WTC11 (cell line): Measurements from ENCODE around the gene PLCG1. TPM values are rescaled to one million over a fixed set of nuclear protein-coding genes. Genes with fewer than 3 reads are reported as not detected.

Experiments
- ATAC-seq: fragments of 200-7000 bp; cut with Tn5 transposase; 2 replicates; pipeline ENCODE4 v1.10.0; 2021; ENCODE audit warnings: mild to moderate bottlenecking, moderate library complexity
- CTCF ChIA-PET: fragments of 300-600 bp; sonication (Branson Sonifier 250); formaldehyde crosslinking; loops from one replicate; lab custom pipeline; 2021; ENCODE audit warnings: antibody characterized with exemption; lab: Charles Lee
- POLR2A ChIA-PET: fragments of 350-600 bp; sonication (Branson Sonifier 250); formaldehyde crosslinking; loops from one replicate; lab custom pipeline; 2021; ENCODE audit warnings: antibody characterized with exemption; lab: Charles Lee
- DNase-seq: peaks from one replicate; pipeline ENCODE4 v3.0.0; 2021; ENCODE audit warnings: low spot score
- H3K27ac Mint-ChIP-seq: 2 replicates; pipeline ENCODE4 v1.8.0; 2021; ENCODE audit warnings: mixed read lengths
- H3K27me3 Mint-ChIP-seq: 2 replicates; pipeline ENCODE4 v1.8.0; 2021; ENCODE audit warnings: low read depth, mild to moderate bottlenecking, moderate library complexity, mixed read lengths
- H3K36me3 Mint-ChIP-seq: 2 replicates; pipeline ENCODE4 v1.8.0; 2021; ENCODE audit warnings: mixed read lengths
- H3K4me1 Mint-ChIP-seq: 2 replicates; pipeline ENCODE4 v1.8.0; 2022; ENCODE audit warnings: mixed read lengths
- H3K4me3 Mint-ChIP-seq: 2 replicates; pipeline ENCODE4 v1.8.0; 2021; ENCODE audit warnings: mild to moderate bottlenecking, moderate library complexity, mixed read lengths
- H3K9me3 Mint-ChIP-seq: 2 replicates; pipeline ENCODE4 v1.8.0; 2021; ENCODE audit warnings: mixed read lengths
- AFF4 ChIP-seq: sonication (generic); formaldehyde crosslinking; IDR thresholded peaks from 2 replicates; pipeline ENCODE4 v1.8.1; 2023; ENCODE audit warnings: mild to moderate bottlenecking, missing genetic modification reagents, borderline replicate concordance
- AR ChIP-seq: fragments of 250-450 bp; sonication (Bioruptor Pico); IDR thresholded peaks from 2 replicates; pipeline ENCODE4 v1.9.0; 2021; ENCODE audit warnings: mild to moderate bottlenecking
- ATF3 ChIP-seq: sonication (generic); formaldehyde crosslinking; conservative IDR thresholded peaks from 2 replicates; pipeline ENCODE4 v1.8.1; 2022; ENCODE audit warnings: mild to moderate bottlenecking, missing genetic modification reagents
- CBFB ChIP-seq: sonication (generic); formaldehyde crosslinking; IDR thresholded peaks from 2 replicates; pipeline ENCODE4 v1.8.1; 2022; ENCODE audit warnings: mild to moderate bottlenecking, low read depth, missing genetic modification reagents
- CTCF ChIP-seq: fragments of 200-600 bp; IDR thresholded peaks from 2 replicates; pipeline ENCODE4 v1.8.0; 2022; ENCODE audit warnings: antibody characterized with exemption
- ELF4 ChIP-seq: sonication (generic); formaldehyde crosslinking; IDR thresholded peaks from 2 replicates; pipeline ENCODE4 v1.8.1; 2022; ENCODE audit warnings: low read depth, mild to moderate bottlenecking, moderate library complexity, missing genetic modification reagents
- EMX1 ChIP-seq: fragments of 250-450 bp; sonication (Bioruptor Pico); IDR thresholded peaks from 2 replicates; pipeline ENCODE4 v1.8.0; 2021; ENCODE audit warnings: mild to moderate bottlenecking
- ESRRA ChIP-seq: sonication (generic); formaldehyde crosslinking; IDR thresholded peaks from 2 replicates; pipeline ENCODE4 v1.8.1; 2022; ENCODE audit warnings: mild to moderate bottlenecking, missing genetic modification reagents, borderline replicate concordance
- ETV6 ChIP-seq: sonication (generic); formaldehyde crosslinking; IDR thresholded peaks from 2 replicates; pipeline ENCODE4 v1.8.1; 2022; ENCODE audit warnings: mild to moderate bottlenecking, missing genetic modification reagents
- FOXP1 ChIP-seq: sonication (generic); formaldehyde crosslinking; IDR thresholded peaks from 2 replicates; pipeline ENCODE4 v1.8.0; 2022; ENCODE audit warnings: missing genetic modification reagents, mild to moderate bottlenecking, moderate library complexity, borderline replicate concordance
- GABPB1 ChIP-seq: sonication (generic); formaldehyde crosslinking; IDR thresholded peaks from 2 replicates; pipeline ENCODE4 v1.8.1; 2023; ENCODE audit warnings: mild to moderate bottlenecking, missing genetic modification reagents
- GTF2I ChIP-seq: fragments of 250-450 bp; sonication (Bioruptor Pico); conservative IDR thresholded peaks from 2 replicates; pipeline ENCODE4 v1.4.0; 2021; ENCODE audit warnings: mild to moderate bottlenecking
- HMGXB4 ChIP-seq: sonication (generic); formaldehyde crosslinking; IDR thresholded peaks from 2 replicates; pipeline ENCODE4 v1.8.1; 2023; ENCODE audit warnings: mild to moderate bottlenecking, moderate library complexity, missing genetic modification reagents
- MXD4 ChIP-seq: fragments of 250-450 bp; sonication (Bioruptor Pico); IDR thresholded peaks from 2 replicates; pipeline ENCODE4 v1.8.0; 2021; ENCODE audit warnings: mild to moderate bottlenecking, moderate library complexity, borderline replicate concordance
- MYBL2 ChIP-seq: sonication (generic); formaldehyde crosslinking; IDR thresholded peaks from 2 replicates; pipeline ENCODE4 v1.8.1; 2023; ENCODE audit warnings: mild to moderate bottlenecking, moderate library complexity, missing genetic modification reagents
- NFYB ChIP-seq: sonication (generic); formaldehyde crosslinking; conservative IDR thresholded peaks from 2 replicates; pipeline ENCODE4 v1.8.0; 2022; ENCODE audit warnings: low read depth, missing genetic modification reagents
- NR1H2 ChIP-seq: sonication (generic); formaldehyde crosslinking; IDR thresholded peaks from 2 replicates; pipeline ENCODE4 v1.9.0; 2021; ENCODE audit warnings: mild to moderate bottlenecking, moderate library complexity, missing genetic modification reagents
- PRRX2 ChIP-seq: fragments of 250-450 bp; sonication (Bioruptor Pico); IDR thresholded peaks from 2 replicates; pipeline ENCODE4 v1.8.0; 2021; ENCODE audit warnings: mild to moderate bottlenecking
- TCF7 ChIP-seq: sonication (generic); formaldehyde crosslinking; IDR thresholded peaks from 2 replicates; pipeline ENCODE4 v1.8.0; 2022; ENCODE audit warnings: mild to moderate bottlenecking, low read depth, missing genetic modification reagents, moderate library complexity
- TEAD4 ChIP-seq: sonication (generic); formaldehyde crosslinking; IDR thresholded peaks from 2 replicates; pipeline ENCODE4 v1.8.0; 2022; ENCODE audit warnings: mild to moderate bottlenecking, missing genetic modification reagents
- ZMAT4 ChIP-seq: fragments of 250-450 bp; sonication (Bioruptor Pico); IDR thresholded peaks from 2 replicates; pipeline ENCODE4 v1.9.0; 2021; ENCODE audit warnings: mild to moderate bottlenecking
- ZNF138 ChIP-seq: sonication (generic); formaldehyde crosslinking; conservative IDR thresholded peaks from 2 replicates; pipeline ENCODE4 v1.8.1; 2022; ENCODE audit warnings: mild to moderate bottlenecking, moderate library complexity, missing genetic modification reagents
- ZNF263 ChIP-seq: sonication (generic); formaldehyde crosslinking; IDR thresholded peaks from 2 replicates; pipeline ENCODE4 v1.8.1; 2022; ENCODE audit warnings: low read depth, mild to moderate bottlenecking, moderate library complexity, missing genetic modification reagents
- ZNF317 ChIP-seq: sonication (generic); formaldehyde crosslinking; IDR thresholded peaks from 2 replicates; pipeline ENCODE4 v1.8.1; 2023; ENCODE audit warnings: low read depth, mild to moderate bottlenecking, moderate library complexity, missing genetic modification reagents, borderline replicate concordance
- ZNF512 ChIP-seq: sonication (generic); formaldehyde crosslinking; IDR thresholded peaks from 2 replicates; pipeline ENCODE4 v1.8.1; 2022; ENCODE audit warnings: missing genetic modification reagents, borderline replicate concordance
- total RNA-seq: library from RNA; stranded (reverse); gene quantifications from 3 replicates; pipeline ENCODE4 v1.2.3, GENCODE V29; 2021

PLCG1 gene
- total RNA-seq, 1 experiment from 2014 or later = 201 TPM

GRCh38 chr20:41158082-41158625 is 20.8 kb downstream of the PLCG1 start (continued):
- no peak for TF ChIP-seq ZNF317 (CRISPR knock-in tag)
- no peak for TF ChIP-seq ZNF512 (CRISPR knock-in tag)
- no peak for TF ChIP-seq ELF4 (CRISPR knock-in tag)
- TF ChIP-seq ATF3 (CRISPR knock-in tag) = no peak
- TF ChIP-seq PRRX2 = no peak
- no peak for TF ChIP-seq ZMAT4 (CRISPR knock-in tag)
- TF ChIP-seq CBFB = no peak
- no peak for TF ChIP-seq ZNF138
- no peak for TF ChIP-seq CTCF

- no peak overlapping the region for H3K4me3 Mint-ChIP-seq
- POLR2A ChIA-PET = no interaction called here
- H3K36me3 Mint-ChIP-seq = peaks cover 44% of the 10 kb centered on the region
- DNase-seq = no peak
- no peaks in the 10 kb centered on the region for H3K9me3 Mint-ChIP-seq
- H3K27ac Mint-ChIP-seq = peak overlapping the region; percentile 81; the same call in 1 of the 2 replicates
- CTCF ChIA-PET = interaction anchor here (2.1 to 3.2 kb wide), 3 partner anchors 13 to 24 kb away, joined by 8 to 19 read pairs (median 18); no protein-coding TSS in a partner anchor
- no peaks in the 10 kb centered on the region for H3K27me3 Mint-ChIP-seq
- peaks cover 36% of the 10 kb centered on the region for H3K4me1 Mint-ChIP-seq
- no peak for ATAC-seq
- TF ChIP-seq TCF7 (CRISPR knock-in tag) (no peak), NFYB (CRISPR knock-in tag) (no peak), TEAD4 (CRISPR knock-in tag) (no peak), ZNF317 (CRISPR knock-in tag) (no peak), NR1H2 (CRISPR knock-in tag) (no peak), ESRRA (CRISPR knock-in tag) (no peak), CBFB (no peak), ETV6 (CRISPR knock-in tag) (no peak), FOXP1 (CRISPR knock-in tag) (no peak), MXD4 (no peak), ZNF263 (CRISPR knock-in tag) (no peak), GABPB1 (CRISPR knock-in tag) (no peak), GTF2I (CRISPR knock-in tag) (no peak), EMX1 (no peak), HMGXB4 (CRISPR knock-in tag) (no peak), AR (CRISPR knock-in tag) (no peak), MYBL2 (CRISPR knock-in tag) (no peak), AFF4 (CRISPR knock-in tag) (no peak)
Observed at GRCh38 chr20:41159547-41159946, 22.2 kb downstream of the PLCG1 start.
